HG03196 (cell line): ENCODE data around the gene PTPRE.

Experiments used
- ATAC-seq: cut with Tn5 transposase; IDR thresholded peaks from one replicate; pipeline ENCODE4 v1.9.1; 2021; ENCODE audit not compliant: unreplicated experiment

The PTPRE gene

GRCh38 chr10:128114901-128115300, 208.0 kb downstream of the PTPRE start:
- no peak for ATAC-seq

GRCh38 chr10:128115356-128115755, 208.5 kb downstream of the PTPRE start:
- ATAC-seq, result no peak

- no peak for ATAC-seq
These were observed 209.3 kb downstream of the PTPRE start for GRCh38 chr10:128116187-128116586.

GRCh38 chr10:128116851-128117615, 210.1 kb downstream of the PTPRE start:
- ATAC-seq, result no peak

- no peak for ATAC-seq
These were observed 215.0 kb downstream of the PTPRE start for GRCh38 chr10:128121750-128122412.

GRCh38 chr10:128122931-128123330, 216.0 kb downstream of the PTPRE start:
- no peak for ATAC-seq

- no peak for ATAC-seq
These were observed 216.9 kb downstream of the PTPRE start for GRCh38 chr10:128123846-128124245.

GRCh38 chr10:128124813-128125403, 218.0 kb downstream of the PTPRE start:
- no peak for ATAC-seq

- ATAC-seq, result no peak
These were observed 218.6 kb downstream of the PTPRE start for GRCh38 chr10:128125416-128125943.

GRCh38 chr10:128125944-128126764, 219.3 kb downstream of the PTPRE start, which contains the start of gene MKI67:
Gene MKI67 (minus strand): TSS chr10:128126423. CDS start chr10:128125667, 756 bp downstream.
- peak; percentile 88 for ATAC-seq

- no peak for ATAC-seq
These were observed 221.7 kb downstream of the PTPRE start for GRCh38 chr10:128128582-128128981.

- ATAC-seq, result no peak
These were observed 223.1 kb downstream of the PTPRE start for GRCh38 chr10:128130051-128130450.
